Nephron progenitor cell (in vitro differentiated cells): ENCODE results near the gene SLBP.

Experiments
- DNase-seq: peaks from one replicate; pipeline ENCODE4 v3.0.0; 2021
- H3K27ac Mint-ChIP-seq: 2 replicates; pipeline ENCODE4 v1.8.0; 2021; ENCODE audit warnings: mild to moderate bottlenecking, moderate library complexity, mixed read lengths
- H3K27me3 Mint-ChIP-seq: 2 replicates; pipeline ENCODE4 v1.8.0; 2021; ENCODE audit warnings: mild to moderate bottlenecking, low read depth, mixed read lengths; ENCODE audit not compliant: poor library complexity
- H3K36me3 Mint-ChIP-seq: 2 replicates; pipeline ENCODE4 v1.8.0; 2021; ENCODE audit warnings: low read depth, mixed read lengths
- H3K4me1 Mint-ChIP-seq: 2 replicates; pipeline ENCODE4 v1.8.0; 2021; ENCODE audit warnings: mixed read lengths
- H3K4me3 Mint-ChIP-seq: 2 replicates; pipeline ENCODE4 v1.8.0; 2021; ENCODE audit warnings: mild to moderate bottlenecking, moderate library complexity, mixed read lengths
- H3K9me3 Mint-ChIP-seq: 2 replicates; pipeline ENCODE4 v1.8.0; 2021; ENCODE audit warnings: mild to moderate bottlenecking, moderate library complexity, mixed read lengths
- CTCF ChIP-seq: fragments of 200-600 bp; sonication (generic); IDR thresholded peaks from 2 replicates; pipeline ENCODE4 v1.5.0; 2021; ENCODE audit warnings: antibody characterized with exemption

SLBP gene

GRCh38 chr4:1652088-1652487, 60.0 kb downstream of the SLBP start:
- no peak for DNase-seq
- Mint-ChIP-seq H3K36me3 (peaks cover 4% of the 10 kb centered on the region), H3K9me3 (no peaks in the 10 kb centered on the region), H3K4me1 (peaks cover 10% of the 10 kb centered on the region), H3K27me3 (peaks cover 17% of the 10 kb centered on the region), H3K4me3 (no peak overlapping the region), H3K27ac (no peak overlapping the region)
- TF ChIP-seq CTCF, result no peak

GRCh38 chr4:1651609-1652008, 60.5 kb downstream of the SLBP start:
- no peak for TF ChIP-seq CTCF
- H3K4me3 Mint-ChIP-seq, result no peak overlapping the region
- H3K27ac Mint-ChIP-seq, result no peak overlapping the region
- H3K27me3 Mint-ChIP-seq, result peaks cover 17% of the 10 kb centered on the region
- peaks cover 10% of the 10 kb centered on the region for H3K4me1 Mint-ChIP-seq
- H3K9me3 Mint-ChIP-seq, result no peaks in the 10 kb centered on the region
- no peak for DNase-seq
- peaks cover 4% of the 10 kb centered on the region for H3K36me3 Mint-ChIP-seq

- Mint-ChIP-seq H3K27me3 (peaks cover 17% of the 10 kb centered on the region), H3K27ac (no peak overlapping the region), H3K4me1 (peaks cover 17% of the 10 kb centered on the region), H3K9me3 (no peaks in the 10 kb centered on the region), H3K36me3 (peaks cover 4% of the 10 kb centered on the region), H3K4me3 (no peak overlapping the region)
- DNase-seq, result no peak
- no peak for TF ChIP-seq CTCF
These were observed 63.2 kb downstream of the SLBP start for GRCh38 chr4:1648962-1649361.

- peaks cover 4% of the 10 kb centered on the region for H3K36me3 Mint-ChIP-seq
- no peak for DNase-seq
- peaks cover 16% of the 10 kb centered on the region for H3K4me1 Mint-ChIP-seq
- no peak overlapping the region for H3K27ac Mint-ChIP-seq
- H3K27me3 Mint-ChIP-seq, result peaks cover 21% of the 10 kb centered on the region
- TF ChIP-seq CTCF, result no peak
- no peak overlapping the region for H3K4me3 Mint-ChIP-seq
- H3K9me3 Mint-ChIP-seq, result no peaks in the 10 kb centered on the region
These were observed 64.7 kb downstream of the SLBP start for GRCh38 chr4:1647432-1647831.

- H3K4me1 Mint-ChIP-seq, result peaks cover 16% of the 10 kb centered on the region
- peaks cover 25% of the 10 kb centered on the region for H3K27me3 Mint-ChIP-seq
- no peak for TF ChIP-seq CTCF
- peaks cover 4% of the 10 kb centered on the region for H3K36me3 Mint-ChIP-seq
- no peak for DNase-seq
- H3K27ac Mint-ChIP-seq, result no peak overlapping the region
- no peaks in the 10 kb centered on the region for H3K9me3 Mint-ChIP-seq
- H3K4me3 Mint-ChIP-seq, result no peak overlapping the region
These were observed 65.4 kb downstream of the SLBP start for GRCh38 chr4:1646690-1647089.

- Mint-ChIP-seq H3K9me3 (no peaks in the 10 kb centered on the region), H3K36me3 (peaks cover 1% of the 10 kb centered on the region), H3K27ac (no peak overlapping the region), H3K27me3 (peaks cover 23% of the 10 kb centered on the region), H3K4me3 (peak overlapping the region; percentile 58), H3K4me1 (peaks cover 16% of the 10 kb centered on the region)
- no peak for TF ChIP-seq CTCF
- peak; percentile 53 for DNase-seq
These were observed 67.0 kb downstream of the SLBP start for GRCh38 chr4:1644891-1645657.
